ENCODE measurements around the gene TTBK1.

TTBK1 gene

DNA sequence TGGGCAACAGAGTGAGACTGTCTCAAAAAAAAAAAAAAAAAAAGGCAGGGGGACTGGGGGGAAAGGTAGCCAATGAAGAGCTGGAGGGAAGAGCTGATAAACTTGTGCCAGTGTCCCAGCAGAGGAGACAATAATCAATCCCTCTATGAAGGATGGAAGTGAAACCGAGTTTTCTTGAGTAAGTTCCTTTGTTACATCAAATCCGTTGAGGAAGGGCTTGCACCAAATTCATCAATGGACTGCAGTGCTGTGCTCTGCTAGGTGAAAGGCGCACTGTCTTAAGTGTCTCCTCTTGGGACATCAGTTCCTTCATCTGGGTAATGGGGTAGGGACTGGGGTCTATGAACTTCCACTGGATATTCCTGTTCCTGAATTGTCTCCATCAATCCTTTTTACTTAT lies 68.4 kb downstream of the TTBK1 start:
- DNase-seq (ENCODE audit: insufficient read length, low spot score) (no peak), FAIRE-seq (no peak)
- no peak for TF ChIP-seq POLR2AphosphoS5 (IDR thresholded peaks at IDR 0.05; ENCODE audit: low read depth, low read length)
- no peak for TF ChIP-seq TAF1 (IDR thresholded peaks at IDR 0.05; ENCODE audit: low read depth, low read length)
- no peak for TF ChIP-seq POU2F2 (IDR thresholded peaks at IDR 0.05; ENCODE audit: low read depth, low read length)
- no peak for TF ChIP-seq PAX5 (IDR thresholded peaks at IDR 0.05; ENCODE audit: insufficient read depth, low read length, severe bottlenecking)
- no peak for TF ChIP-seq SPI1 (IDR thresholded peaks at IDR 0.05; ENCODE audit: low read depth, low read length)
- no peak for TF ChIP-seq POLR2A (IDR thresholded peaks at IDR 0.05; ENCODE audit: low read depth, low read length)

DNA sequence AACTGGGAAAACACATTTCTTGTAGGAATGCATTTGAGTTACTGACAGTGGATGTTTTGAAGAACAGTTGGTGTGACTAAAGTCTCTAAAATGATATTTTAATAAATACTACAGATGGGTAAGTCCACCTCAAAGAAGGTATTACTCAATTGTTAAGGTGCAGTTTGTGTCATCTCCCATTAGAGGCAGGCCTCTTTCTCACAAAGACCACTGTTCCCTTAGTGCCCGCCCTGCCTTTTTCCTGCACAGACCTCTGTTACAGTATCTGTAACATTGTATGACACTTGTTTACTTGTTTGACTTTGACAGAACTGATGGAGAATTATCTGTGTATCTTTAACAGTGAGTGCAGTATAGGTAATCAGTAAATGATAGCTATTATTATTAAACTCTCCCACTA lies 70.5 kb downstream of the TTBK1 start:
- FAIRE-seq (no peak), DNase-seq (ENCODE audit: insufficient read length, low spot score) (no peak)
- TF ChIP-seq POLR2A (IDR thresholded peaks at IDR 0.05; ENCODE audit: low read depth, low read length) = no peak
- no peak for TF ChIP-seq TAF1 (IDR thresholded peaks at IDR 0.05; ENCODE audit: low read depth, low read length)
- no peak for TF ChIP-seq POLR2AphosphoS5 (IDR thresholded peaks at IDR 0.05; ENCODE audit: low read depth, low read length)
- no peak for TF ChIP-seq PAX5 (IDR thresholded peaks at IDR 0.05; ENCODE audit: insufficient read depth, low read length, severe bottlenecking)
- no peak for TF ChIP-seq POU2F2 (IDR thresholded peaks at IDR 0.05; ENCODE audit: low read depth, low read length)
- no peak for TF ChIP-seq SPI1 (IDR thresholded peaks at IDR 0.05; ENCODE audit: low read depth, low read length)

DNA sequence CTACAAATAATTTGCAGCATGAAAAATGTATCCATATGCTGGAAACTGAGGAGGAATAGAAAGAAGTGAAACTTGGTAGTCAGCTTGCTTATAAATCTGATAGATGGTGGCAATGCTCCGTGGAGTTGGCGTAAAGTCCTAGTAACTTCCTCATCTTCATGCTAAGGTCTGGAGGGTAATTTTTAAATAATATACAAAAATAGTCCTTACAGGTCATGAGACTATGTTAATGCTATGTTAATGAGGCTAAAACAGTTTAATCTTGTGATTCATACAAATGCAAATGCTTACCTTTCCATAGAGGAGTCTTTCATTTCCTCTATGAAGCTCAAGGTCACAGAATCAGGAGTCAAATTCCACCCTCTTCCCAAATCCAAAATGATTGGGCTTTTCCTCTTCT lies 74.7 kb downstream of the TTBK1 start:
- FAIRE-seq (no peak), DNase-seq (ENCODE audit: insufficient read length, low spot score) (no peak)
- TF ChIP-seq POLR2A (IDR thresholded peaks at IDR 0.05; ENCODE audit: low read depth, low read length) (no peak), TAF1 (IDR thresholded peaks at IDR 0.05; ENCODE audit: low read depth, low read length) (no peak), SPI1 (IDR thresholded peaks at IDR 0.05; ENCODE audit: low read depth, low read length) (no peak), POLR2AphosphoS5 (IDR thresholded peaks at IDR 0.05; ENCODE audit: low read depth, low read length) (no peak), PAX5 (IDR thresholded peaks at IDR 0.05; ENCODE audit: insufficient read depth, low read length, severe bottlenecking) (no peak), POU2F2 (IDR thresholded peaks at IDR 0.05; ENCODE audit: low read depth, low read length) (no peak)

DNA sequence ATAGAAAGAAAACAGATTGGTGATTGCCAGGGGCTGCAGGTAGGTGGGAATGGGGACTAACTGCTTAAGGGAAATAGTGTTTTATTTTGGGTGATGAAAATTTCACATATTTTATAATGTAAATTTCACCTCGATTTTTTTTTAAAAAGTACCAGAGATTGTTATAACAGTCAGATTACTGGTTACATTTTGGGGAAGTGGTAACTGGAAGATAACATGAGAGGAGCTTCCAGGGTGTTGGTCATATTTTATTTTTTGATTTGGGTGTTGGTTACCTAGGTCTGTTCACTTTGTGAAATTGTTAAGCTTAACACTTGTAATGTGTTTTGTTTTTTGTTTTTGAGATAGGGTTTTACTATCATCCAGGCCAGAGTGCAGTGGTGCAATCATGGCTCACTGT lies 82.6 kb downstream of the TTBK1 start:
- no peak for FAIRE-seq
- TF ChIP-seq POLR2A (IDR thresholded peaks at IDR 0.05; ENCODE audit: low read depth, low read length) (no peak), PAX5 (IDR thresholded peaks at IDR 0.05; ENCODE audit: insufficient read depth, low read length, severe bottlenecking) (no peak), POLR2AphosphoS5 (IDR thresholded peaks at IDR 0.05; ENCODE audit: low read depth, low read length) (no peak), POU2F2 (IDR thresholded peaks at IDR 0.05; ENCODE audit: low read depth, low read length) (no peak), TAF1 (IDR thresholded peaks at IDR 0.05; ENCODE audit: low read depth, low read length) (no peak), SPI1 (IDR thresholded peaks at IDR 0.05; ENCODE audit: low read depth, low read length) (no peak)
- DNase-seq (ENCODE audit: insufficient read length, low spot score) = no peak

DNA sequence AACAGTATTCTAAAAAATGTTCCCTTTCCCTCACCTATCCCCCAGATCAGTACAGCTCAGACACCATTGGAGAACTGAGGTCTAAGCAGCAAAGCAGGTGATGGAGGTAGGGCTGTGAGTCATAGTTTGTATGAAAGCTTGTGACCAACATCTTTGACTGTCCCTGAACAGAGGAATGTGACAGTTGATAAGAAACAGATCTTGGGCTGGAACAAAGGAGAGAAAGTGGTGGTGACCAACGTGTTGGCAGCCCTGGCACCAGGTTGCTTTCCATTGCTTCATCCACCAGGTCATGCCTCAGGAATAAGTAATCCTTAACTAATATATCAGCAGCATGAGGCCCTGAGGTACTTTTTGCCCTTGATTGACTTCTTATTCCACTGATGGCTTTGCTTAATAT lies 85.2 kb downstream of the TTBK1 start:
- no peak for TF ChIP-seq PAX5 (IDR thresholded peaks at IDR 0.05; ENCODE audit: insufficient read depth, low read length, severe bottlenecking)
- TF ChIP-seq TAF1 (IDR thresholded peaks at IDR 0.05; ENCODE audit: low read depth, low read length) = no peak
- DNase-seq (ENCODE audit: insufficient read length, low spot score) (no peak), FAIRE-seq (no peak)

DNA sequence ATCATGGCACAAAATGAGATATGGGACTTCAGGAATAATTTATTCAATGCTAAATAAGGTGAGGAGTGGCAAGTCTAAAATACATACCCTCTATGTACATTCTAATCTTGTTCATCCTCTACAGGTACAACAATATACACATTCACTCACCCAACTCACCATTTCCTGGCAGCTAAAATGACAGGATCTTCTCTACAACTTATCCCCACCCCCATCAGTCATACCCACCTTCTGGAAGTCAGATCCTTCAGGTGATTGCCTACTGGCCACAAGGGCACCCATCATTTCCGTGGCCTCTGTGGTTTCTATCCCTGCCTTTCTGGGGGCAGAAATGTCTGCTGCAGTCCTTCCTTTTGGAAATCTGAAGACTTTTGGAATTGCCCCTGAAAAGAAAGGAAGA lies 88.2 kb downstream of the TTBK1 start:
- no peak for DNase-seq (ENCODE audit: insufficient read length, low spot score)
- TF ChIP-seq TAF1 (IDR thresholded peaks at IDR 0.05; ENCODE audit: low read depth, low read length) = no peak
- TF ChIP-seq POU2F2 (IDR thresholded peaks at IDR 0.05; ENCODE audit: low read depth, low read length) = 0 out of 2 replicates have a peak, but pooled peaks have one; percentile 16
- peak; percentile 5 for FAIRE-seq

DNA sequence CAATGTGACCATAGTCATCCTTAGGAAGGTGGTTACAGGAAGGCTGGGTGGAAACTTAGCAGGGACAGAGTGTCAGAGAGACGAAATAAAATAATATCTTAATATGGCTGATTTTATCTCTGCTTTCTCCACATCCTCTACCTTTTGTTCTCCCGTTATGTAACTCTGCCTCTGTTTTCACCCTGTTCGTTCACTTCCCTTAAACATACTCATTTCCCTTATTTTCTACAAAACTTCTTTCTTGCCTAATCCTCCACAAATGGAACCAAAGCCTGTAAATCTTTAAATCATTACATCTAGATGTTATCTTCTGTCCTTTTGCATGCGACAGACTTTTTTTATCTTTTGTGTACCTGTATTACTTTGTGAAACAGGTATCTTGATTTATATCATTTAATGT lies 88.6 kb downstream of the TTBK1 start:
- DNase-seq (ENCODE audit: insufficient read length, low spot score) (no peak), FAIRE-seq (no peak)
- TF ChIP-seq POLR2A (IDR thresholded peaks at IDR 0.05; ENCODE audit: low read depth, low read length) (no peak), TAF1 (IDR thresholded peaks at IDR 0.05; ENCODE audit: low read depth, low read length) (no peak)

DNA sequence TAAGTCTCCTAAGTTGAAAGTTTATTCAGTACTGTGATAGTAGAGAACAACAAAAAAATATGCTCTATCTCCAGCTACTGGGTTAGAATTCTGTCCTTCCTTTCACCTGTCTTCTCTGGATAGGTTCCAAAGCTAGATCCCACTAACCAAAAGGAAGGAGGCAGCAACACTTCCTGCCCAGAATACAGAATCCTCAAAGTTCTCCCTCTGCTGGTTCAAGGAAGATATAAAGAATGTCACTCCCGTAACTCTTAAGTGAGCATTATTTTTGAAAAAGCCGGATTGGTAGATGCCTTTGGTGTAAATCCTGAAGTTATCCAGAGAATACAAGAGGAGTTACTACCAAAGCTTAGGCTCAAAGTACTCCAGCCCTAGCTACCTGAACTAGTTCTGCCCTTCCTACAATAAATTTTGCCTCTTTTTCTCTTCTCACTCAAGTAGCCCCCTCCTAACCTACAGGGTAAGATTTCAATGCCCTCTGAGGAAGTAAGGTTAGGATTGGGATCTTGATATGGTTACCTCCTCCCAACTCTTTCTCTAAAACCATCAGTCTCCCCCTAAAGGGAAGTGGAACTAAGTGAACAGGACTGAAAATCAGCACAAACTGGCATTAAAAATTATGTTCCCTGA lies 91.3 kb downstream of the TTBK1 start:
- DNase-seq (ENCODE audit: insufficient read length, low spot score) (no peak), FAIRE-seq (no peak)
- TF ChIP-seq PAX5 (IDR thresholded peaks at IDR 0.05; ENCODE audit: insufficient read depth, low read length, severe bottlenecking) (no peak), SPI1 (IDR thresholded peaks at IDR 0.05; ENCODE audit: low read depth, low read length) (peak; percentile 45), POLR2AphosphoS5 (IDR thresholded peaks at IDR 0.05; ENCODE audit: low read depth, low read length) (peak; percentile 42; the same call in 1 of the 2 replicates)

DNA sequence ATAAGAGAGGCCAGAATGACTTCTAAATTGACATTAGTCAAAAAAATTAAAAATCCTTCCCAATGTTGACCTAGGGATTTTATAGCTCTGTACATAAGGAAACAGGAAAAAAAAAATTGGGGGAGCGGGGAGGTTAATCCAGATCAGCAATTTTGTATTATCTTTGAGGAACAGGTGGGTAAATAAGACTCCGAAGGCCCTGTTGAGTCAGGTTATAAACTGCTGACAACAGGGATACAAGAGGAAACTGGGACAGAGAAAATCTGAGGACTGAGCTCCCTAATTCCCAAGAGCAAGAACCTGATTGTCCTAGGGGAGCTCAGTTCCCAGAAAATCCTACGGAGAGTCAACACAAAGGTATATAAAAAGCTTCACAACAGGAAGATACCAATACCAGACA lies 92.2 kb downstream of the TTBK1 start:
- no peak for DNase-seq (ENCODE audit: insufficient read length, low spot score)
- no peak for FAIRE-seq
- TF ChIP-seq PAX5 (IDR thresholded peaks at IDR 0.05; ENCODE audit: insufficient read depth, low read length, severe bottlenecking) (no peak), POU2F2 (IDR thresholded peaks at IDR 0.05; ENCODE audit: low read depth, low read length) (no peak), POLR2A (IDR thresholded peaks at IDR 0.05; ENCODE audit: low read depth, low read length) (no peak; the same call in 1 of the 2 replicates), SPI1 (IDR thresholded peaks at IDR 0.05; ENCODE audit: low read depth, low read length) (no peak)

DNA sequence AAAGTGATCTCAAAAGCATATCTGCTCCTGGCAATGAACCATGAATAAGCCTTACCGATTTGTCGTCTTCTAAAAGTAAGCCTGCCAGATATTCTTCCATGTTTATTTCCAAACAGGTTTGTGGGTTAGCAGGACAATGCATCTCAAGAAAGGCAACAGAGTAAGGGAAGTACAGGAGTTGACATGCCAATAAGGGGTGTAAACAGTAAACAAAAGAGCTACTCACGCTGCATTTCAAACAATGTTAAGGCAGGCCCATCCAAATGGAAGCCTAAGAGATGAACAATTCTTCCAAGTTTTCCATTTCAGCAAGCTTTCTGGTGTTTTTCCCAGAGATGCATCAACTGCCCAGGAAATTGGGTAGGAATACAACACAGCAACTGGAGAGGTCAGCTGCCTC lies 93.1 kb downstream of the TTBK1 start:
- DNase-seq (ENCODE audit: insufficient read length, low spot score) (no peak), FAIRE-seq (no peak)
- TF ChIP-seq POLR2AphosphoS5 (IDR thresholded peaks at IDR 0.05; ENCODE audit: low read depth, low read length) = no peak
